Measurements from ENCODE around the gene PRR30. TPM values are rescaled to one million over a fixed set of nuclear protein-coding genes. Genes with fewer than 3 reads are reported as not detected.

PRR30 gene
- total and polyA plus RNA-seq, 2 donors (not counting 1 experiment from before 2014, with no cell fraction given) = not detected

DNA sequence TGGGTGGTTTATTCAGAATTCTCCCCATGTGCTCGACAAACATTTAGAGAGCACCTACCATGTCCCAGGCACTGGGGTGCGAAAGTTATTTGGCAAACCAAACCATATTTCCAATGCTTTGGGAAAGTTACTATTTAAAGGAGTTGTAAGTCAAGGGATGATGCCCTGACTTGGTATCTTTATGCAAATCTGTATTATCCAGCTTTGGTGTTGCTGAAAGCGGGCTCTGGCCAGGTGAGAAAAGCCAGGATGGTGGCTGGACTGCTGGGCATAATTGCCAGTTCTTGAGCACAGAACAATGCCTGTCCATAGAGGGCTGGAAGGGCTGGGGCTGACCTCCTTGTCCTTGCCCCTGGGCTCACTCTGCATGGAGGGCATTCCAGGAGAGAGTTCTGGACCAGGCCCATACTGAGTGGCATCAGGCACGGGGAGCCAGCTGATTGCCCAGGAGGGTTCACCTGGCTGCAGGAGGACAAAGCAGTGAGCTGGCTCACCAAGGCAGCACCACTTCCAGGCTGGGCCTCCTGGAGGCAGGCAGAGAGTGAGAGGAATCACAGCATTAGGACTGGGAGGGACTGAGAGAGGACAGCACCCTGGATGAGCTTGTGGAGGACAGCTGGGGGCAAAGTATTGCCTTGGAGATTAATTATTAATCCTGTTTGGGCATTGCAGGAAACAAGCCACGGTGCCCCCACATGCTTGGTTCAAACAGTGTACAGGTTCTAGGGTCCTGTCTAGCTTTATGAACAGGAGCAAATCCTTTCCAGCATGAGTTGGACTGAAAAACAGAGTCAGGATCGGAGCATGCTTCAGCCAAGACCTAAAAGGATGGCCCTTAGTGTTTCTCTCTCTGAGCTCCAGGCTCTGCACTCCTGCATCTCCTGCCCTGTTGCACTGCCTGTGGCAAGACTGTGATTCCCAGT lies 45.5 kb downstream of the PRR30 start:
- Histone ChIP-seq H3K9me3 (ENCODE audit: control extremely low read depth in 1 of 3, control insufficient read depth in 2 of 3, insufficient read depth in 1 of 3, low read length in 2 of 3) (no peaks in the 10 kb centered on the region), H4K20me1 (ENCODE audit: control insufficient read depth, insufficient read depth, low read length, poor library complexity, severe bottlenecking) (no peaks in the 10 kb centered on the region), H3K4me1 (ENCODE audit: control insufficient read depth in 2 of 2, insufficient read depth in 2 of 2, low read length in 2 of 2) (peaks cover 6 to 9% of the 10 kb centered on the region in 2 donors), H2AFZ (ENCODE audit: insufficient read depth, low read depth, low read length, poor library complexity, severe bottlenecking) (no peak overlapping the region), H3K4me3 (ENCODE audit: control extremely low read depth in 1 of 5, extremely low read depth in 1 of 5, insufficient read depth in 1 of 5, low read depth in 2 of 5, low read length in 4 of 5) (no peak overlapping the region), H3K9ac (ENCODE audit: low read length) (no peak overlapping the region), H3K79me2 (ENCODE audit: control insufficient read depth, insufficient read depth, low read length) (no peaks in the 10 kb centered on the region), H3K27me3 (replicated peaks in 1 of 4; ENCODE audit: control extremely low read depth in 1 of 4, control insufficient read depth in 3 of 4, insufficient read depth in 4 of 4, low read length in 3 of 4) (no peaks in the 10 kb centered on the region), H3K4me2 (replicated peaks; ENCODE audit: low read depth, low read length, poor library complexity, severe bottlenecking) (no peak overlapping the region), H3K36me3 (replicated peaks in 1 of 2; ENCODE audit: control extremely low read depth in 1 of 2, control insufficient read depth in 1 of 2, extremely low read depth in 1 of 2, insufficient read depth in 2 of 2, low read length in 1 of 2) (no peaks in the 10 kb centered on the region), H3K27ac (ENCODE audit: low read length in 2 of 2) (no peak overlapping the region)
- no peaks in the 10 kb centered on the region for H3K27me3 Mint-ChIP-seq
- DNase-seq = no peak
- ChIA-PET POLR2A (no interaction called here), CTCF (interaction anchor here (0.7 to 1.3 kb wide), 4 partner anchors 179 to 210 kb away, joined by 3 to 5 read pairs (median 4); no protein-coding TSS in a partner anchor)
- TF ChIP-seq EZH2 (IDR thresholded peaks at IDR 0.05; ENCODE audit: borderline replicate concordance, insufficient read depth, low read depth, low read length, poor library complexity, severe bottlenecking) (no peak), CTCF (IDR thresholded peaks at IDR 0.05) (no peak)
- H3K4me1 Mint-ChIP-seq = peaks cover 11% of the 10 kb centered on the region
- no peaks in the 10 kb centered on the region for H3K9me3 Mint-ChIP-seq (ENCODE audit: insufficient read depth)
- no peak overlapping the region for H3K4me3 Mint-ChIP-seq
- no peak overlapping the region for H3K27ac Mint-ChIP-seq
- WGBS (ENCODE audit: insufficient coverage) = 90% methylated on average over 4 of the region's 6 CpGs
- intact Hi-C loops (cut with micrococcal nuclease) = no loop called here
- no peak for ATAC-seq (ENCODE audit: low read depth)
